HCT116 (cell line): Measurements from ENCODE around the gene TTYH3. TPM values are rescaled to one million over a fixed set of nuclear protein-coding genes. Genes with fewer than 3 reads are reported as not detected.

ENCODE experiments used
- ATAC-seq: fragments of 200-7000 bp; cut with Tn5 transposase; 2 replicates; pipeline ENCODE4 v1.9.1; 2020; ENCODE audit warnings: mild to moderate bottlenecking, moderate library complexity
- BruUV-seq: library from RNA; stranded (reverse); fragments of 400-500 nt; replicated peaks from 2 replicates; lab custom pipeline; 2021; lab: Mats Ljungman, UMichigan
- CTCF ChIA-PET: fragments of 300-600 bp; sonication (Branson Sonifier 250); formaldehyde crosslinking; loops from one replicate; lab custom pipeline; 2021; ENCODE audit warnings: antibody characterized with exemption; lab: Charles Lee
- POLR2A ChIA-PET: fragments of 300-600, 350-600 bp; sonication (Branson Sonifier 250); formaldehyde crosslinking; loops from one replicate; lab custom pipeline; 2021; ENCODE audit warnings: antibody characterized with exemption; lab: Charles Lee
- RAD21 ChIA-PET, 2 experiments: fragments of 300-600 bp; sonication (Branson Sonifier 250); formaldehyde crosslinking; loops; one replicate each; lab custom pipeline; 2023; ENCODE audit warnings: low total read pairs in 2 of 2; ENCODE audit not compliant: uncharacterized antibody in 2 of 2, unreplicated experiment in 2 of 2, low non-redundant PET in 1 of 2; lab: Charles Lee
- DNase-seq: peaks from one replicate; pipeline ENCODE4 v3.0.0-alpha.2; 2010; ENCODE audit warnings: low read depth, low spot score
- H2AFZ ChIP-seq: fragments of 200-600 bp; shearing (Covaris generic), sonication (generic); 2 replicates; pipeline ENCODE4 v1.6.1; 2017; ENCODE audit warnings: low read depth, mixed run types, mixed read lengths, antibody characterized with exemption, low read length; ENCODE audit not compliant: poor library complexity, severe bottlenecking
- H3K27ac ChIP-seq: 2 replicates; pipeline ENCODE4 v1.5.1; 2012; ENCODE audit warnings: low read depth, low read length
- H3K27me3 ChIP-seq: fragments of 200-600 bp; sonication (generic); 2 replicates; pipeline ENCODE4 v1.6.1; 2016; ENCODE audit warnings: mixed run types, low read length, mixed read lengths; ENCODE audit not compliant: insufficient read depth
- H3K36me3 ChIP-seq, 2 experiments: fragments of 200-500 bp in 1 of 2; fragments of 200-600 bp in 1 of 2; sonication (Bioruptor generic) in 1 of 2; sonication (generic) in 1 of 2; 2 replicates each; pipeline versions ENCODE4 v1.5.1 to v1.6.1; 2014 to 2016; ENCODE audit warnings: low read length in 2 of 2, inconsistent platforms in 1 of 2, mixed read lengths in 1 of 2, mixed run types in 1 of 2; ENCODE audit not compliant: insufficient read depth in 2 of 2, control insufficient read depth in 1 of 2
- H3K4me1 ChIP-seq, 2 experiments: fragments of 200-600 bp in 1 of 2; sonication (generic) in 1 of 2; 2 replicates each; pipeline versions ENCODE4 v1.5.1 to v1.6.1; 2012 to 2017; ENCODE audit warnings: low read length in 2 of 2, inconsistent platforms in 1 of 2, mild to moderate bottlenecking in 1 of 2, mixed read lengths in 1 of 2, mixed run types in 1 of 2, moderate library complexity in 1 of 2; ENCODE audit not compliant: insufficient read depth in 2 of 2, control insufficient read depth in 1 of 2
- H3K4me2 ChIP-seq: fragments of 200-600 bp; sonication (generic); 2 replicates; pipeline ENCODE4 v1.6.1; 2017; ENCODE audit warnings: mixed run types, low read length, mixed read lengths
- H3K4me3 ChIP-seq, 2 experiments: fragments of 200-600 bp in 1 of 2; sonication (generic) in 1 of 2; replicated peaks in 1 of 2; 2 replicates each; pipeline ENCODE4 v1.5.1; 2011 to 2016; ENCODE audit warnings: low read length in 2 of 2, control low read depth in 1 of 2, low read depth in 1 of 2, mild to moderate bottlenecking in 1 of 2, mixed read lengths in 1 of 2, mixed run types in 1 of 2
- H3K79me2 ChIP-seq: fragments of 200-600 bp; sonication (generic); 2 replicates; pipeline ENCODE4 v1.6.1; 2017; ENCODE audit warnings: mild to moderate bottlenecking, mixed run types, low read length, moderate library complexity, mixed read lengths; ENCODE audit not compliant: insufficient read depth
- H3K9ac ChIP-seq: fragments of 200-600 bp; sonication (generic); 2 replicates; pipeline ENCODE4 v1.6.1; 2016; ENCODE audit warnings: low read length, mixed read lengths
- H3K9me2 ChIP-seq: fragments of 200-600 bp; sonication (generic), shearing (Covaris generic); 2 replicates; pipeline ENCODE4 v1.6.1; 2017; ENCODE audit warnings: mixed run types, mild to moderate bottlenecking, moderate library complexity; ENCODE audit not compliant: insufficient read depth
- H3K9me3 ChIP-seq, 2 experiments: fragments of 200-500 bp in 1 of 2; fragments of 200-600 bp in 1 of 2; sonication (Bioruptor generic) in 1 of 2; sonication (generic) in 1 of 2; 2 replicates each; pipeline ENCODE4 v1.6.1; 2014 to 2017; ENCODE audit warnings: low read length in 2 of 2, mixed read lengths in 2 of 2, inconsistent platforms in 1 of 2, low read depth in 1 of 2, mild to moderate bottlenecking in 1 of 2, mixed run types in 1 of 2, moderate library complexity in 1 of 2; ENCODE audit not compliant: control insufficient read depth in 1 of 2, insufficient read depth in 1 of 2
- H4K20me1 ChIP-seq: fragments of 200-600 bp; sonication (generic), shearing (Covaris generic); 2 replicates; pipeline ENCODE4 v1.6.1; 2017; ENCODE audit warnings: mixed run types, mild to moderate bottlenecking, moderate library complexity; ENCODE audit not compliant: insufficient read depth
- CBX3 ChIP-seq: IDR thresholded peaks from 2 replicates; pipeline ENCODE4 v1.6.1; 2012; ENCODE audit warnings: low read depth
- CTCF ChIP-seq, 3 experiments: fragments of 200-600 bp in 1 of 3; sonication (generic) in 1 of 3; IDR thresholded peaks in 2 of 3; conservative IDR thresholded peaks in 1 of 3; 2 replicates each; pipeline ENCODE4 v1.5.1; 2012 to 2017; ENCODE audit warnings: low read depth in 2 of 3, low read length in 2 of 3, antibody characterized with exemption in 1 of 3, borderline replicate concordance in 1 of 3, control low read depth in 1 of 3, mild to moderate bottlenecking in 1 of 3, mixed read lengths in 1 of 3, mixed run types in 1 of 3, moderate library complexity in 1 of 3; ENCODE audit not compliant: insufficient read depth in 1 of 3
- EZH2 ChIP-seq: fragments of 200-600 bp; sonication (generic); IDR thresholded peaks from 2 replicates; pipeline ENCODE4 v1.6.1; 2017; ENCODE audit warnings: antibody characterized with exemption, mixed run types
- EZH2phosphoT487 ChIP-seq: fragments of 200-600 bp; IDR thresholded peaks from 2 replicates; pipeline ENCODE4 v1.6.1; 2018; ENCODE audit warnings: antibody characterized with exemption, borderline replicate concordance
- JUND ChIP-seq: IDR thresholded peaks from 2 replicates; pipeline ENCODE4 v1.6.1; 2012
- MAX ChIP-seq: IDR thresholded peaks from 2 replicates; pipeline ENCODE4 v1.6.1; 2012
- POLR2AphosphoS5 ChIP-seq: IDR thresholded peaks from 2 replicates; pipeline ENCODE4 v1.6.1; 2011; ENCODE audit warnings: mild to moderate bottlenecking, low read depth, low read length, moderate library complexity
- RAD21 ChIP-seq: IDR thresholded peaks from 2 replicates; pipeline ENCODE4 v1.6.1; 2012; ENCODE audit warnings: low read depth, mild to moderate bottlenecking
- REST ChIP-seq: IDR thresholded peaks from 2 replicates; pipeline ENCODE4 v1.6.1; 2012; ENCODE audit warnings: low read depth
- SIN3A ChIP-seq: IDR thresholded peaks from 2 replicates; pipeline ENCODE4 v1.6.1; 2012; ENCODE audit warnings: low read depth
- SP1 ChIP-seq: IDR thresholded peaks from 2 replicates; pipeline ENCODE4 v1.6.1; 2012; ENCODE audit warnings: low read depth
- SRF ChIP-seq: IDR thresholded peaks from 2 replicates; pipeline ENCODE4 v1.6.1; 2012; ENCODE audit warnings: low read depth
- YY1 ChIP-seq: IDR thresholded peaks from 2 replicates; pipeline ENCODE4 v1.6.1; 2011; ENCODE audit warnings: low read length, low read depth, moderate library complexity, mild to moderate bottlenecking; ENCODE audit not compliant: insufficient replicate concordance; ENCODE audit errors: extremely low read depth
- ZBTB33 ChIP-seq: IDR thresholded peaks from 2 replicates; pipeline ENCODE4 v1.6.1; 2011; ENCODE audit warnings: mild to moderate bottlenecking, low read length, moderate library complexity; ENCODE audit not compliant: insufficient replicate concordance; ENCODE audit errors: extremely low read depth
- intact Hi-C: fragments of 100-400 bp; cut with micrococcal nuclease; formaldehyde crosslinking; loops from 2 replicates; pipeline ENCODE4 v1.10.0; 2022
- total RNA-seq: library from RNA; stranded (reverse); gene quantifications from one replicate; pipeline ENCODE4 v1.2.1, GENCODE V29; 2021; ENCODE audit not compliant: unreplicated experiment

Gene TTYH3
- total RNA-seq, 1 experiment from 2014 or later, result 40.3 TPM

- no TSS peak for BruUV-seq
- H3K4me1 ChIP-seq, result no peaks in the 10 kb centered on the region
- intact Hi-C loops, result no loop called here
Measured at GRCh38 chr7:2587778-2588177, 44.0 kb upstream of the TTYH3 start.

More at GRCh38 chr7:2587778-2588177, 44.0 kb upstream of the TTYH3 start:
- TF ChIP-seq EZH2, result no peak
- TF ChIP-seq CTCF (IDR thresholded peaks at IDR 0.05 in 2 of 3, conservative IDR thresholded peaks at IDR 0.05 in 1 of 3; ENCODE audit: borderline replicate concordance in 1 of 3, insufficient read depth in 1 of 3, low read depth in 2 of 3, low read length in 2 of 3), result no peak
- TF ChIP-seq MAX, result no peak
- TF ChIP-seq SIN3A, result no peak
- TF ChIP-seq JUND, result no peak
- no peak for TF ChIP-seq POLR2AphosphoS5
- no peak for TF ChIP-seq YY1
- no peak for TF ChIP-seq ZBTB33
- no peak for TF ChIP-seq CBX3
- no peak for TF ChIP-seq SP1
- TF ChIP-seq EZH2phosphoT487, result no peak
- no peak for TF ChIP-seq REST
- TF ChIP-seq SRF, result no peak
- TF ChIP-seq RAD21, result no peak
- TF ChIP-seq, all 23 proteins: peak for 0
- ATAC-seq, result no peak
- H3K79me2 ChIP-seq, result no peaks in the 10 kb centered on the region
- H3K9ac ChIP-seq, result no peak overlapping the region
- CTCF ChIA-PET, result no interaction called here
- no peak overlapping the region for H3K4me2 ChIP-seq
- H3K27me3 ChIP-seq, result no peaks in the 10 kb centered on the region
- no peak for DNase-seq
- H3K27ac ChIP-seq, result no peak overlapping the region
- peaks cover 0 to 2% of the 10 kb centered on the region in 2 experiments; a peak in 1 of 4 replicates for H3K36me3 ChIP-seq
- no peaks in the 10 kb centered on the region for H3K9me2 ChIP-seq
- no peak overlapping the region for H2AFZ ChIP-seq
- RAD21 ChIA-PET, result no interaction called here
- POLR2A ChIA-PET, result no interaction called here
- no peaks in the 10 kb centered on the region for H4K20me1 ChIP-seq
- H3K4me3 ChIP-seq, result no peak overlapping the region
- no peaks in the 10 kb centered on the region for H3K9me3 ChIP-seq
